KMS-11 (cell line): ENCODE data around the gene WRNIP1.

Experiments
- H2AFZ ChIP-seq: fragments of 200-600 bp; sonication (generic); 2 replicates; pipeline ENCODE4 v1.6.1; 2016; ENCODE audit warnings: antibody characterized with exemption, mixed run types, low read depth
- H3K27ac ChIP-seq: fragments of 200-600 bp; sonication (generic); 2 replicates; pipeline ENCODE4 v1.6.1; 2016; ENCODE audit warnings: mild to moderate bottlenecking, mixed run types
- H3K27me3 ChIP-seq: fragments of 200-600 bp; sonication (generic); 2 replicates; pipeline ENCODE4 v1.6.1; 2017; ENCODE audit warnings: mild to moderate bottlenecking, low read depth, mixed run types, moderate library complexity; ENCODE audit not compliant: insufficient read depth
- H3K36me3 ChIP-seq: fragments of 200-600 bp; sonication (generic); 2 replicates; pipeline ENCODE4 v1.6.1; 2017; ENCODE audit warnings: mild to moderate bottlenecking, mixed run types; ENCODE audit not compliant: insufficient read depth
- H3K4me1 ChIP-seq: fragments of 200-600 bp; sonication (generic); 2 replicates; pipeline ENCODE4 v1.6.1; 2016; ENCODE audit warnings: mild to moderate bottlenecking, low read depth, mixed run types; ENCODE audit not compliant: poor library complexity, severe bottlenecking
- H3K4me2 ChIP-seq: fragments of 200-600 bp; sonication (generic); 2 replicates; pipeline ENCODE4 v1.7.0; 2016; ENCODE audit warnings: mild to moderate bottlenecking, mixed run types
- H3K4me3 ChIP-seq: fragments of 200-600 bp; sonication (generic); IDR thresholded peaks from 2 replicates; pipeline ENCODE4 v1.6.1; 2017; ENCODE audit warnings: low read depth, low read length, mixed read lengths; ENCODE audit not compliant: insufficient read depth
- H3K79me2 ChIP-seq: fragments of 200-600 bp; sonication (generic); 2 replicates; pipeline ENCODE4 v1.6.1; 2016; ENCODE audit warnings: low read depth, mixed run types; ENCODE audit not compliant: insufficient read depth
- H3K9ac ChIP-seq: fragments of 200-600 bp; sonication (generic); 2 replicates; pipeline ENCODE4 v1.6.1; 2016; ENCODE audit warnings: mild to moderate bottlenecking, mixed run types
- H4K20me1 ChIP-seq: fragments of 200-600 bp; sonication (generic); 2 replicates; pipeline ENCODE4 v1.6.1; 2016; ENCODE audit warnings: mild to moderate bottlenecking, mixed run types; ENCODE audit not compliant: insufficient read depth
- CTCF ChIP-seq: fragments of 200-600 bp; sonication (generic); conservative IDR thresholded peaks from 2 replicates; pipeline ENCODE4 v1.6.1; 2017; ENCODE audit warnings: low read depth, mild to moderate bottlenecking, antibody characterized with exemption, low read length, moderate library complexity, mixed read lengths

Gene WRNIP1

DNA sequence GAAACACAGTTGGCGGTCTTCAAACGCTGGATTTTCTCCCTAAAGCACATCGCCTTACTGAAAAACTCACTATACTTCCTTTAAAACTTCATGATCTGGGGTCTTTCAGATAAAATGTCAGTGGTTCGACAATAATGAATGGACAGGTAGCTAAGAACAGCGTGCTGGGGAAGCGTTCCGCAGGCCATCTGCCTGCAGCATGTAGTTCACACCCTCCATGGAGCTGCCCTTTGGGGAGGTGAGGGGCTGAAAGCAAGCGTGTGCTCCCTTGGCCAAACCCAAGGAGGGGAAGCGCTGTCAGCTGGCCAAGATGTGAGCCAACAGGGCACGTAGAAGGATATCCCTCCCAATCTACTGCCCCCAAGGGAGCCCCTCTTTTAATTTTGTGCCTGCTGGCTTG is 35.3 kb upstream of the WRNIP1 start:
- Histone ChIP-seq H3K36me3 (no peaks in the 10 kb centered on the region), H2AFZ (no peak overlapping the region), H3K4me3 (no peak overlapping the region), H3K27me3 (no peaks in the 10 kb centered on the region), H3K4me1 (no peaks in the 10 kb centered on the region), H4K20me1 (no peaks in the 10 kb centered on the region), H3K9ac (no peak overlapping the region), H3K79me2 (no peaks in the 10 kb centered on the region), H3K4me2 (no peak overlapping the region), H3K27ac (no peak overlapping the region)
- TF ChIP-seq CTCF: no peak

GRCh38 chr6:2730353-2731107 is 34.7 kb upstream of the WRNIP1 start:
- Histone ChIP-seq H3K4me2 (no peak overlapping the region), H2AFZ (no peak overlapping the region), H3K4me1 (no peaks in the 10 kb centered on the region), H4K20me1 (no peaks in the 10 kb centered on the region), H3K27me3 (no peaks in the 10 kb centered on the region), H3K4me3 (no peak overlapping the region), H3K79me2 (no peaks in the 10 kb centered on the region), H3K36me3 (no peaks in the 10 kb centered on the region), H3K9ac (no peak overlapping the region), H3K27ac (no peak overlapping the region)
- TF ChIP-seq CTCF: no peak

GRCh38 chr6:2731281-2731909 is 33.8 kb upstream of the WRNIP1 start:
- H3K27ac ChIP-seq: no peak overlapping the region
- no peak for TF ChIP-seq CTCF
- no peak overlapping the region for H3K4me3 ChIP-seq
- no peaks in the 10 kb centered on the region for H3K79me2 ChIP-seq
- no peak overlapping the region for H3K4me2 ChIP-seq
- no peaks in the 10 kb centered on the region for H3K36me3 ChIP-seq
- no peaks in the 10 kb centered on the region for H3K4me1 ChIP-seq
- H3K27me3 ChIP-seq: no peaks in the 10 kb centered on the region
- H4K20me1 ChIP-seq: no peaks in the 10 kb centered on the region
- no peak overlapping the region for H3K9ac ChIP-seq
- no peak overlapping the region for H2AFZ ChIP-seq

GRCh38 chr6:2732503-2733089 is 32.6 kb upstream of the WRNIP1 start:
- Histone ChIP-seq H3K36me3 (no peaks in the 10 kb centered on the region), H4K20me1 (no peaks in the 10 kb centered on the region), H3K27ac (no peak overlapping the region), H2AFZ (no peak overlapping the region), H3K27me3 (no peaks in the 10 kb centered on the region), H3K4me2 (no peak overlapping the region), H3K9ac (no peak overlapping the region), H3K79me2 (no peaks in the 10 kb centered on the region), H3K4me3 (no peak overlapping the region), H3K4me1 (no peaks in the 10 kb centered on the region)
- TF ChIP-seq CTCF: no peak
